Endodermal cell (in vitro differentiated cells): Measurements from ENCODE around the gene ZBP1. TPM values are rescaled to one million over a fixed set of nuclear protein-coding genes. Genes with fewer than 3 reads are reported as not detected.

ENCODE experiments used
- DNase-seq: peaks from one replicate; pipeline ENCODE4 v3.0.0-alpha.2; 2017
- H3K27ac ChIP-seq: 2 replicates; pipeline ENCODE4 v1.5.1; 2013; ENCODE audit warnings: mild to moderate bottlenecking, low read depth, low read length, moderate library complexity
- H3K27me3 ChIP-seq: 2 replicates; pipeline ENCODE4 v1.6.1; 2013; ENCODE audit warnings: mild to moderate bottlenecking, low read length, moderate library complexity; ENCODE audit not compliant: insufficient read depth, control insufficient read depth, poor library complexity, severe bottlenecking
- H3K36me3 ChIP-seq: 2 replicates; pipeline ENCODE4 v1.7.0; 2013; ENCODE audit warnings: mild to moderate bottlenecking, low read length, moderate library complexity; ENCODE audit not compliant: control insufficient read depth, insufficient read depth
- H3K4me1 ChIP-seq: one replicate; pipeline ENCODE4 v1.7.0; 2013; ENCODE audit warnings: low read length; ENCODE audit not compliant: control insufficient read depth, insufficient read depth
- H3K4me3 ChIP-seq: 2 replicates; pipeline ENCODE4 v1.5.1; 2013; ENCODE audit warnings: mild to moderate bottlenecking, low read length, moderate library complexity
- H3K9ac ChIP-seq: 2 replicates; pipeline ENCODE4 v1.6.1; 2013; ENCODE audit warnings: mild to moderate bottlenecking, low read length, moderate library complexity; ENCODE audit not compliant: poor library complexity, severe bottlenecking; ENCODE audit errors: extremely low read depth
- H3K9me3 ChIP-seq: 2 replicates; pipeline ENCODE4 v1.6.1; 2013; ENCODE audit warnings: mild to moderate bottlenecking, low read length, moderate library complexity; ENCODE audit not compliant: control insufficient read depth
- H3K27ac Mint-ChIP-seq: 2 replicates; pipeline ENCODE4 v1.8.0; 2020; ENCODE audit warnings: mixed read lengths
- H3K27me3 Mint-ChIP-seq: 2 replicates; pipeline ENCODE4 v1.8.0; 2021; ENCODE audit warnings: mild to moderate bottlenecking, mixed read lengths; ENCODE audit not compliant: insufficient read depth
- H3K36me3 Mint-ChIP-seq: 2 replicates; pipeline ENCODE4 v1.8.0; 2020; ENCODE audit warnings: low read depth, mixed read lengths
- H3K4me1 Mint-ChIP-seq: 2 replicates; pipeline ENCODE4 v1.8.0; 2020; ENCODE audit warnings: mixed read lengths
- H3K4me3 Mint-ChIP-seq: 2 replicates; pipeline ENCODE4 v1.8.0; 2020; ENCODE audit warnings: mild to moderate bottlenecking, moderate library complexity, mixed read lengths
- H3K9me3 Mint-ChIP-seq: 2 replicates; pipeline ENCODE4 v1.8.0; 2020; ENCODE audit warnings: mild to moderate bottlenecking, mixed read lengths
- WGBS, 2 experiments: methylation state at CpG; one replicate each; pipeline versions ENCODE4 v1.1.5 to v1.1.7; 2013; ENCODE audit warnings: missing lambda C conversion rate in 2 of 2, mixed read lengths in 1 of 2; ENCODE audit not compliant: insufficient coverage in 1 of 2, insufficient read length in 1 of 2; 5-methylcytosine and 5-hydroxymethylcytosine counted together
- total RNA-seq, 2 donors: library from RNA; stranded (reverse); fragmentation: NEBNext Ultra II Directional in 1 of 2; extraction: Animal tissue kit (Norgen Biotek cat#: 25700) in 1 of 2; gene quantifications; 2 replicates in 1 of 2; 3 replicates in 1 of 2; pipeline ENCODE4 v1.2.1, GENCODE V29; 2021
- TF ChIP-seq, protein P1 (sequence below): fragments of 200-600 bp; sonication (generic); conservative IDR thresholded peaks from 2 replicates; pipeline ENCODE4 v1.5.0; 2021; ENCODE audit warnings: antibody characterized with exemption, mild to moderate bottlenecking

ZBP1 gene
- total RNA-seq, 2 donors from 2014 or later = not detected

DNA sequence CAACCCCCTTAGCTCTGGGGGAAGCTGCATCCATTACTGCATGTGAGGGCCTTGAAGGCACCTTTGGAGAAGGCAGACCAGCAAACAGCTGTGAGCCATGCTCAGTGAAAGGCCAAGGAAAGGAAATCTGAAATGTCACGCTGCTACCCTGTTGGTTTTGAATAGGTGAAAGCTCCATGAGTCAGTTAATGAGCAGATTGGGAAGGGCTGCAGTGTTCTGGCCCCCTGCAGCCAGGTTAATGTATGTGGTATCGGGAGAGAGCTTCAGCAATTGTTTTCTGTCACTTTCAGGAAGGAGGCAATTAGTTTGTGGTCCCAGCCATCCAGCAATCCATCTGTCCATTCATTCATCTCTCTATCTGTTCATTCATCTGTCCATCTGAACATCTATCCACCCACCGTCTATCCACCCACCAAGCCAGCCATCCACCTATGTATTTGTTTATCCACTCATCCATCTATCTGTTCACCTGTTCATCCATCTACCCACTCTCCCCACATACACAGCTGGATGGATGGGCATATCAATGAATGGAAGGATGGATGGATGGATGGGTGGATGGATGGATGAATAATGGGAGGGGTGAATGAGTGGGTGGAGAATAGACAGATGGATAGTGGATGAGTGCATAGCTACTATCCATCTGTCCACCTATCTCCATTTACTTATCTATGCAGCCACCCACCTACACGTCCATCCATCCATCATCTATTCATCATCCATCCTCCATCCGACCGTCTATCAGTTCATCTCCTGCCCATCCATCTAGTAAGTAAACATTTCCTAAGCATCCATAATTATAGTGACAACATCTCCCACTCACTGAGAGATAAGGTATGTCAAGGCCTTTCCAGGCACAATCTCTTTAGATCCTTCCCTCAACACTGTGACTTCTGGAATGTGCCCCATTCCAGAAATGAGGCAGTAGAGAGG lies 43.3 kb downstream of the ZBP1 start:
- Histone ChIP-seq H3K4me3 (no peak overlapping the region), H3K27ac (no peak overlapping the region), H3K36me3 (no peaks in the 10 kb centered on the region), H3K9me3 (no peaks in the 10 kb centered on the region), H3K9ac (no peak overlapping the region), H3K27me3 (no peaks in the 10 kb centered on the region), H3K4me1 (no peaks in the 10 kb centered on the region)
- Mint-ChIP-seq H3K4me1 (peaks cover 3% of the 10 kb centered on the region), H3K4me3 (no peak overlapping the region), H3K9me3 (no peaks in the 10 kb centered on the region), H3K27ac (no peak overlapping the region), H3K27me3 (peaks cover 2% of the 10 kb centered on the region), H3K36me3 (no peaks in the 10 kb centered on the region)
- no peak for DNase-seq
- TF ChIP-seq, protein P1, sequence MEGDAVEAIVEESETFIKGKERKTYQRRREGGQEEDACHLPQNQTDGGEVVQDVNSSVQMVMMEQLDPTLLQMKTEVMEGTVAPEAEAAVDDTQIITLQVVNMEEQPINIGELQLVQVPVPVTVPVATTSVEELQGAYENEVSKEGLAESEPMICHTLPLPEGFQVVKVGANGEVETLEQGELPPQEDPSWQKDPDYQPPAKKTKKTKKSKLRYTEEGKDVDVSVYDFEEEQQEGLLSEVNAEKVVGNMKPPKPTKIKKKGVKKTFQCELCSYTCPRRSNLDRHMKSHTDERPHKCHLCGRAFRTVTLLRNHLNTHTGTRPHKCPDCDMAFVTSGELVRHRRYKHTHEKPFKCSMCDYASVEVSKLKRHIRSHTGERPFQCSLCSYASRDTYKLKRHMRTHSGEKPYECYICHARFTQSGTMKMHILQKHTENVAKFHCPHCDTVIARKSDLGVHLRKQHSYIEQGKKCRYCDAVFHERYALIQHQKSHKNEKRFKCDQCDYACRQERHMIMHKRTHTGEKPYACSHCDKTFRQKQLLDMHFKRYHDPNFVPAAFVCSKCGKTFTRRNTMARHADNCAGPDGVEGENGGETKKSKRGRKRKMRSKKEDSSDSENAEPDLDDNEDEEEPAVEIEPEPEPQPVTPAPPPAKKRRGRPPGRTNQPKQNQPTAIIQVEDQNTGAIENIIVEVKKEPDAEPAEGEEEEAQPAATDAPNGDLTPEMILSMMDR = no peak
- WGBS, 2 experiments = 86 to 89% methylated on average over 1 to 6 of the region's 6 CpGs

DNA sequence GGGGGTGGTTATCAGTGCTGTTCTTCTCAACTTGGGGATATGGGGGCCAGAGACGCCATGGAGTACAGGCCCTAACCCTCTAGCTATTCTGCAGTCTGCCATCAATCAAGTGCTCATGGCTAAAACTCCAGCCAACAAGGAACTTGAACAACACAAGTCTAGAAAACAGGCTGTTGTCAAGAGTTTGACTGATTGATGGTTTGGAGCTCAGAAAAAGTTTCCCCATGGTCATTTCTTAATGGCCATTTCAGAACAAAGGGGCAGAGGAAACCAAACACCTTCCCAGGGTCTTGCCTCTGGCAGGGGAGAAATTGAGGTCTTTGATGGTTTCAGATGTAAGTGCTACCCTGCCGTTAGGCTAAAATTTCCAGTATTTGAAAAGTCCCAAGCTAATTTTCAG lies 44.2 kb downstream of the ZBP1 start:
- no peaks in the 10 kb centered on the region for H3K36me3 ChIP-seq
- Mint-ChIP-seq H3K9me3 (no peaks in the 10 kb centered on the region), H3K27ac (no peak overlapping the region), H3K27me3 (peaks cover 2% of the 10 kb centered on the region), H3K4me1 (peaks cover 3% of the 10 kb centered on the region), H3K4me3 (no peak overlapping the region), H3K36me3 (no peaks in the 10 kb centered on the region)
- H3K9ac ChIP-seq = no peak overlapping the region
- no peaks in the 10 kb centered on the region for H3K4me1 ChIP-seq
- no peaks in the 10 kb centered on the region for H3K9me3 ChIP-seq
- 67% methylated on average over 1 to 2 of the region's 2 CpGs for WGBS, 2 experiments
- no peak for DNase-seq
- H3K27ac ChIP-seq = no peak overlapping the region
- TF ChIP-seq, protein P1 = no peak
- H3K4me3 ChIP-seq = no peak overlapping the region
- H3K27me3 ChIP-seq = no peaks in the 10 kb centered on the region

DNA sequence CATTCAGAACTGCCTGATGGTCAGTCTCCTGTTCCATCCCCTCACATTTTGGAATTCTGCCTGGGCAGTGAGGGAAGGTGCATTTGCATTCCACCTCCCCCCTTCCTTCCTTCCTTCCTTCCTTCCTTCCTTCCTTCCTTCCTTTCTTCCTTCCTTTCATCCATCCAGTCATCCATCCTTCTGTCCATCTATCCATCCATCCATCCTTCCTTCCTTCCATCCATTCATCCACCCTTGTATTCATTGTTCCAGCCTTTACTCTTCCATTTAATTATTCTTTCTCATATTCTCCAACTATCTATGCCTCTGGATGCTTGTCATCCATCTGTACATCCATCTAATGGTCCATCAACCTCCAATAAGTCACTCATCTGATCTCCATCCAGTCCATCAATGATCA lies 45.3 kb downstream of the ZBP1 start:
- H3K9me3 ChIP-seq = no peaks in the 10 kb centered on the region
- H3K27me3 ChIP-seq = no peaks in the 10 kb centered on the region
- no peaks in the 10 kb centered on the region for H3K36me3 ChIP-seq
- Mint-ChIP-seq H3K4me1 (peaks cover 3% of the 10 kb centered on the region), H3K36me3 (no peaks in the 10 kb centered on the region), H3K9me3 (no peaks in the 10 kb centered on the region), H3K4me3 (no peak overlapping the region), H3K27ac (no peak overlapping the region), H3K27me3 (peaks cover 2% of the 10 kb centered on the region)
- no peak overlapping the region for H3K4me3 ChIP-seq
- H3K9ac ChIP-seq = no peak overlapping the region
- DNase-seq = no peak
- H3K27ac ChIP-seq = no peak overlapping the region
- TF ChIP-seq, protein P1 = no peak
- no peaks in the 10 kb centered on the region for H3K4me1 ChIP-seq
